HepG2 (cell line): ENCODE results near the gene OBSL1. TPM values are rescaled to one million over a fixed set of nuclear protein-coding genes. Genes with fewer than 3 reads are reported as not detected.

Experiments
- HOXD1 ChIP-seq: sonication (generic); formaldehyde crosslinking; IDR thresholded peaks from 2 replicates; pipeline ENCODE4 v1.5.0; 2020; ENCODE audit warnings: missing genetic modification reagents
- MEIS1 ChIP-seq: sonication (generic); formaldehyde crosslinking; IDR thresholded peaks from 2 replicates; pipeline ENCODE4 v1.9.0; 2021; ENCODE audit warnings: mild to moderate bottlenecking, missing genetic modification reagents, moderate library complexity, borderline replicate concordance
- MIXL1 ChIP-seq: IDR thresholded peaks from 2 replicates; pipeline ENCODE4 v1.6.1; 2016
- POLR2AphosphoS5 ChIP-seq: IDR thresholded peaks from 2 replicates; pipeline ENCODE4 v1.6.1; 2012; ENCODE audit warnings: low read depth, low read length
- RARA ChIP-seq: IDR thresholded peaks from 2 replicates; pipeline ENCODE4 v1.6.1; 2016; ENCODE audit warnings: missing genetic modification reagents, missing compliant biosample characterization
- SAFB2 ChIP-seq: sonication (generic); formaldehyde crosslinking; IDR thresholded peaks from 2 replicates; pipeline ENCODE4 v1.5.1; 2020; ENCODE audit warnings: missing genetic modification reagents, low read depth, mild to moderate bottlenecking, borderline replicate concordance
- U2AF1 ChIP-seq: fragments of 200-400 bp; formaldehyde crosslinking; optimal IDR thresholded peaks from 2 replicates; pipeline ENCODE3; 2017; ENCODE audit warnings: mild to moderate bottlenecking, low read depth, low read length
- WIZ ChIP-seq: sonication (generic); formaldehyde crosslinking; IDR thresholded peaks from 2 replicates; pipeline ENCODE4 v1.5.1; 2020; ENCODE audit warnings: mild to moderate bottlenecking, missing genetic modification reagents
- ZFP41 ChIP-seq: sonication (generic); formaldehyde crosslinking; IDR thresholded peaks from 2 replicates; pipeline ENCODE4 v1.4.0; 2020; ENCODE audit warnings: mild to moderate bottlenecking, missing genetic modification reagents, borderline replicate concordance
- ZNF333 ChIP-seq: sonication (generic); formaldehyde crosslinking; IDR thresholded peaks from 2 replicates; pipeline ENCODE4 v1.4.0; 2020; ENCODE audit warnings: mild to moderate bottlenecking, missing genetic modification reagents, borderline replicate concordance
- ZNF432 ChIP-seq: sonication (generic); formaldehyde crosslinking; IDR thresholded peaks from 2 replicates; pipeline ENCODE4 v1.5.0; 2020; ENCODE audit warnings: missing genetic modification reagents, mild to moderate bottlenecking, borderline replicate concordance
- ZNF605 ChIP-seq: sonication (generic); formaldehyde crosslinking; IDR thresholded peaks from 2 replicates; pipeline ENCODE4 v1.8.0; 2022; ENCODE audit warnings: mild to moderate bottlenecking, missing genetic modification reagents
- ZNF746 ChIP-seq: sonication (generic); formaldehyde crosslinking; IDR thresholded peaks from 2 replicates; pipeline ENCODE4 v1.8.0; 2022; ENCODE audit warnings: mild to moderate bottlenecking, missing genetic modification reagents
- ZNF781 ChIP-seq: sonication (generic); formaldehyde crosslinking; IDR thresholded peaks from 2 replicates; pipeline ENCODE4 v1.5.1; 2020; ENCODE audit warnings: borderline replicate concordance, mild to moderate bottlenecking, missing genetic modification reagents; ENCODE audit errors: not compliant biosample characterization
- ZNF850 ChIP-seq: sonication (generic); formaldehyde crosslinking; conservative IDR thresholded peaks from 2 replicates; pipeline ENCODE4 v1.9.0; 2021; ENCODE audit warnings: mild to moderate bottlenecking, missing genetic modification reagents
- polyA plus RNA-seq, 8 experiments: library from polyadenylated mRNA; depleted of rRNA in 3 of 8; stranded (reverse) in 7 of 8; unstranded in 1 of 8; fragments of >200 nt; fragmentation: Illumina TruSeq in 4 of 8; extraction: Trizol in 4 of 8; gene quantifications; 2 replicates each; pipeline versions ENCODE4 v1.2.1 to v1.2.3, GENCODE V29; 2011 to 2016; ENCODE audit warnings: low read depth in 4 of 8, missing spikeins in 1 of 8, mixed read lengths in 1 of 8; ENCODE audit not compliant: insufficient read depth in 1 of 8
- total RNA-seq, 5 experiments: library from RNA; depleted of rRNA; stranded (reverse); fragments of >200 nt; fragmentation: Illumina TruSeq; extraction: Trizol; gene quantifications; 2 replicates each; pipeline ENCODE4 v1.2.3, GENCODE V29; 2016; ENCODE audit warnings: low read depth in 1 of 5
- TF ChIP-seq, protein P1 (sequence below): sonication (generic); formaldehyde crosslinking; IDR thresholded peaks from 2 replicates; pipeline ENCODE4 v1.4.0; 2020; ENCODE audit warnings: missing genetic modification reagents
- TF ChIP-seq, protein P2 (sequence below): sonication (generic); formaldehyde crosslinking; IDR thresholded peaks from 2 replicates; pipeline ENCODE4 v1.4.0; 2020; ENCODE audit warnings: missing genetic modification reagents, borderline replicate concordance
- TF ChIP-seq, protein P3 (sequence below), 2 experiments: IDR thresholded peaks; 2 replicates each; pipeline ENCODE4 v1.6.1; 2011 to 2012; ENCODE audit warnings: low read length in 2 of 2, borderline replicate concordance in 1 of 2, low read depth in 1 of 2, mild to moderate bottlenecking in 1 of 2, moderate library complexity in 1 of 2

The OBSL1 gene
- total and polyA plus RNA-seq, 2 of the 13 experiments (the other 11 are each of a cell fraction or from before 2014, with no cell fraction given): 86.7 to 218 TPM

DNA sequence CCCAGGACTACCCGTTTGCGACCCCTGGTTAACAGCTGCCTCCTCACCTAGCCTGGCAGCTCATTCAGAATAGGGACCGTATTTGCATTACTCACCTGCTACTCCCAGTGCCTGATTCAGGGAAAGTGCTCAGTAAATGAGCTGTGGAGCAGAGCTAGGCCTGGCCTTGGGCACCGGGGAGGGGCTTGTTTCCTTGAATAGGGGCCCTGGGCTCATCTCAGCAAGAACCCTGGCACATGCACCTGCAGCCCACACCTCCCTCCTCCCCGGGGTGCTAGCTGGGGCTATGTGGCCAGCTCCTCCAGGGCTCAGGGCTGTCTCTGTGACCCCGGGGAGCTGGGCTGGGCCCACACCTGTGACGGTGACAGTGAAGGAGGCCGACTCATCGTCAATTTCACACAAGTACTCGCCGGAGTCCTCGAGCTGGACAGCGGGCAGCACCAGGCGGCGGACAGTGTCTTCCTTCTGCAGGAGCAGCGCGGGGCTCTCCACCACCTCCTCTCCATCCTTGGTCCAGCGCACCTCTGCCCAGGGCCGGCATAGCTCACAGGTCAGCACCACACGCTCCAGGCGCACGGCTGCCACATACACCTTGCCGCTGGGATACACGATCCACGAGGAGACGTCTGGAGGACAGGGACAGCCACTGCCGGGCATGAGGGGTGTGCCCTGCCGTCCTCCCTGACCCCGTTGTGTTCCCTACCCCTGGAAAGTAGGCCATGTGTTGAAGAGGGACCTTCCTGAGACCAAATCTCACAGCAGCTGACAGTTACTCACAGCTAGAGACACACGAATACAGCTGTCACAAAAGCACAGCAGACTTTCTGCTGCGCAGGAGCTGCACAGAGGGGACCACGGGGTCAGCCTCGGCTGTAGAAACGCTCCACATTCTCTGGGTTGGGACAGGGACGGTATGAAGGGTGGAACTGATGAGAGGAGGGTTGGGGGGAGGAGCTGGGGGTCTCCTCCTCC, 9.0 kb downstream of the OBSL1 start (continued):
- TF ChIP-seq, protein P1, sequence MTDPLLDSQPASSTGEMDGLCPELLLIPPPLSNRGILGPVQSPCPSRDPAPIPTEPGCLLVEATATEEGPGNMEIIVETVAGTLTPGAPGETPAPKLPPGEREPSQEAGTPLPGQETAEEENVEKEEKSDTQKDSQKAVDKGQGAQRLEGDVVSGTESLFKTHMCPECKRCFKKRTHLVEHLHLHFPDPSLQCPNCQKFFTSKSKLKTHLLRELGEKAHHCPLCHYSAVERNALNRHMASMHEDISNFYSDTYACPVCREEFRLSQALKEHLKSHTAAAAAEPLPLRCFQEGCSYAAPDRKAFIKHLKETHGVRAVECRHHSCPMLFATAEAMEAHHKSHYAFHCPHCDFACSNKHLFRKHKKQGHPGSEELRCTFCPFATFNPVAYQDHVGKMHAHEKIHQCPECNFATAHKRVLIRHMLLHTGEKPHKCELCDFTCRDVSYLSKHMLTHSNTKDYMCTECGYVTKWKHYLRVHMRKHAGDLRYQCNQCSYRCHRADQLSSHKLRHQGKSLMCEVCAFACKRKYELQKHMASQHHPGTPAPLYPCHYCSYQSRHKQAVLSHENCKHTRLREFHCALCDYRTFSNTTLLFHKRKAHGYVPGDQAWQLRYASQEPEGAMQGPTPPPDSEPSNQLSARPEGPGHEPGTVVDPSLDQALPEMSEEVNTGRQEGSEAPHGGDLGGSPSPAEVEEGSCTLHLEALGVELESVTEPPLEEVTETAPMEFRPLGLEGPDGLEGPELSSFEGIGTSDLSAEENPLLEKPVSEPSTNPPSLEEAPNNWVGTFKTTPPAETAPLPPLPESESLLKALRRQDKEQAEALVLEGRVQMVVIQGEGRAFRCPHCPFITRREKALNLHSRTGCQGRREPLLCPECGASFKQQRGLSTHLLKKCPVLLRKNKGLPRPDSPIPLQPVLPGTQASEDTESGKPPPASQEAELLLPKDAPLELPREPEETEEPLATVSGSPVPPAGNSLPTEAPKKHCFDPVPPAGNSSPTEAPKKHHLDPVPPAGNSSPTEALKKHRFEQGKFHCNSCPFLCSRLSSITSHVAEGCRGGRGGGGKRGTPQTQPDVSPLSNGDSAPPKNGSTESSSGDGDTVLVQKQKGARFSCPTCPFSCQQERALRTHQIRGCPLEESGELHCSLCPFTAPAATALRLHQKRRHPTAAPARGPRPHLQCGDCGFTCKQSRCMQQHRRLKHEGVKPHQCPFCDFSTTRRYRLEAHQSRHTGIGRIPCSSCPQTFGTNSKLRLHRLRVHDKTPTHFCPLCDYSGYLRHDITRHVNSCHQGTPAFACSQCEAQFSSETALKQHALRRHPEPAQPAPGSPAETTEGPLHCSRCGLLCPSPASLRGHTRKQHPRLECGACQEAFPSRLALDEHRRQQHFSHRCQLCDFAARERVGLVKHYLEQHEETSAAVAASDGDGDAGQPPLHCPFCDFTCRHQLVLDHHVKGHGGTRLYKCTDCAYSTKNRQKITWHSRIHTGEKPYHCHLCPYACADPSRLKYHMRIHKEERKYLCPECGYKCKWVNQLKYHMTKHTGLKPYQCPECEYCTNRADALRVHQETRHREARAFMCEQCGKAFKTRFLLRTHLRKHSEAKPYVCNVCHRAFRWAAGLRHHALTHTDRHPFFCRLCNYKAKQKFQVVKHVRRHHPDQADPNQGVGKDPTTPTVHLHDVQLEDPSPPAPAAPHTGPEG (CRISPR knock-in tag): no peak
- TF ChIP-seq ZNF746: no peak
- TF ChIP-seq MEIS1 (CRISPR knock-in tag): no peak
- peak; percentile 62 for TF ChIP-seq POLR2AphosphoS5
- no peak for TF ChIP-seq U2AF1
- TF ChIP-seq, protein P2, sequence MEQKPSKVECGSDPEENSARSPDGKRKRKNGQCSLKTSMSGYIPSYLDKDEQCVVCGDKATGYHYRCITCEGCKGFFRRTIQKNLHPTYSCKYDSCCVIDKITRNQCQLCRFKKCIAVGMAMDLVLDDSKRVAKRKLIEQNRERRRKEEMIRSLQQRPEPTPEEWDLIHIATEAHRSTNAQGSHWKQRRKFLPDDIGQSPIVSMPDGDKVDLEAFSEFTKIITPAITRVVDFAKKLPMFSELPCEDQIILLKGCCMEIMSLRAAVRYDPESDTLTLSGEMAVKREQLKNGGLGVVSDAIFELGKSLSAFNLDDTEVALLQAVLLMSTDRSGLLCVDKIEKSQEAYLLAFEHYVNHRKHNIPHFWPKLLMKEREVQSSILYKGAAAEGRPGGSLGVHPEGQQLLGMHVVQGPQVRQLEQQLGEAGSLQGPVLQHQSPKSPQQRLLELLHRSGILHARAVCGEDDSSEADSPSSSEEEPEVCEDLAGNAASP: no peak
- TF ChIP-seq RARA: no peak
- TF ChIP-seq ZFP41 (CRISPR knock-in tag): no peak
- TF ChIP-seq WIZ (CRISPR knock-in tag): no peak
- no peak for TF ChIP-seq HOXD1 (CRISPR knock-in tag)
- no peak for TF ChIP-seq SAFB2 (CRISPR knock-in tag)
- TF ChIP-seq ZNF333 (CRISPR knock-in tag): 0 out of 2 replicates have a peak, but pooled peaks have one; percentile 37
- no peak for TF ChIP-seq ZNF432 (CRISPR knock-in tag)
- TF ChIP-seq ZNF850 (CRISPR knock-in tag): no peak
- no peak for TF ChIP-seq MIXL1 (CRISPR knock-in tag)
- TF ChIP-seq, protein P3, sequence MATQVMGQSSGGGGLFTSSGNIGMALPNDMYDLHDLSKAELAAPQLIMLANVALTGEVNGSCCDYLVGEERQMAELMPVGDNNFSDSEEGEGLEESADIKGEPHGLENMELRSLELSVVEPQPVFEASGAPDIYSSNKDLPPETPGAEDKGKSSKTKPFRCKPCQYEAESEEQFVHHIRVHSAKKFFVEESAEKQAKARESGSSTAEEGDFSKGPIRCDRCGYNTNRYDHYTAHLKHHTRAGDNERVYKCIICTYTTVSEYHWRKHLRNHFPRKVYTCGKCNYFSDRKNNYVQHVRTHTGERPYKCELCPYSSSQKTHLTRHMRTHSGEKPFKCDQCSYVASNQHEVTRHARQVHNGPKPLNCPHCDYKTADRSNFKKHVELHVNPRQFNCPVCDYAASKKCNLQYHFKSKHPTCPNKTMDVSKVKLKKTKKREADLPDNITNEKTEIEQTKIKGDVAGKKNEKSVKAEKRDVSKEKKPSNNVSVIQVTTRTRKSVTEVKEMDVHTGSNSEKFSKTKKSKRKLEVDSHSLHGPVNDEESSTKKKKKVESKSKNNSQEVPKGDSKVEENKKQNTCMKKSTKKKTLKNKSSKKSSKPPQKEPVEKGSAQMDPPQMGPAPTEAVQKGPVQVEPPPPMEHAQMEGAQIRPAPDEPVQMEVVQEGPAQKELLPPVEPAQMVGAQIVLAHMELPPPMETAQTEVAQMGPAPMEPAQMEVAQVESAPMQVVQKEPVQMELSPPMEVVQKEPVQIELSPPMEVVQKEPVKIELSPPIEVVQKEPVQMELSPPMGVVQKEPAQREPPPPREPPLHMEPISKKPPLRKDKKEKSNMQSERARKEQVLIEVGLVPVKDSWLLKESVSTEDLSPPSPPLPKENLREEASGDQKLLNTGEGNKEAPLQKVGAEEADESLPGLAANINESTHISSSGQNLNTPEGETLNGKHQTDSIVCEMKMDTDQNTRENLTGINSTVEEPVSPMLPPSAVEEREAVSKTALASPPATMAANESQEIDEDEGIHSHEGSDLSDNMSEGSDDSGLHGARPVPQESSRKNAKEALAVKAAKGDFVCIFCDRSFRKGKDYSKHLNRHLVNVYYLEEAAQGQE (IDR thresholded peaks at IDR 0.05; ENCODE audit: borderline replicate concordance in 1 of 2, low read depth in 1 of 2, low read length in 2 of 2): no peak
- TF ChIP-seq ZNF605: peak; percentile 14; the same call in 1 of the 2 replicates
- no peak for TF ChIP-seq ZNF781 (CRISPR knock-in tag)
